HEK293T (cell line): Measurements from ENCODE around the gene WDPCP.

ENCODE experiments used
- BHLHE40 ChIP-seq: fragments of 450-650 bp; IDR thresholded peaks from 2 replicates; pipeline ENCODE4 v1.6.1; 2016; ENCODE audit warnings: mild to moderate bottlenecking, moderate library complexity, borderline replicate concordance
- CTBP1 ChIP-seq: fragments of 450-650 bp; IDR thresholded peaks from 2 replicates; pipeline ENCODE4 v1.6.1; 2016; ENCODE audit warnings: borderline replicate concordance
- ELF4 ChIP-seq: fragments of 450-650 bp; IDR thresholded peaks from 2 replicates; pipeline ENCODE4 v1.6.1; 2017; ENCODE audit warnings: antibody characterized with exemption
- FOXM1 ChIP-seq: fragments of 450-650 bp; IDR thresholded peaks from 2 replicates; pipeline ENCODE4 v1.6.1; 2017; ENCODE audit warnings: mild to moderate bottlenecking, borderline replicate concordance
- HDGF ChIP-seq: fragments of 450-650 bp; IDR thresholded peaks from 2 replicates; pipeline ENCODE4 v1.6.1; 2017; ENCODE audit warnings: antibody characterized with exemption, borderline replicate concordance
- NFRKB ChIP-seq: fragments of 450-650 bp; IDR thresholded peaks from 2 replicates; pipeline ENCODE4 v1.6.1; 2016; ENCODE audit warnings: mild to moderate bottlenecking, moderate library complexity

- TF ChIP-seq BHLHE40 (no peak), ELF4 (no peak), NFRKB (no peak), FOXM1 (no peak), CTBP1 (no peak), HDGF (no peak)
Measured at GRCh38 chr2:63619328-63619727, 31.1 kb upstream of the WDPCP start.
